Middle frontal gyrus (tissue), 1 donor: ENCODE results near the gene DLG4.
A peak's percentile ranks its signal among the peaks of the same experiment; 100 is the strongest.

Source experiments
- DNase-seq: peaks from one replicate; pipeline ENCODE4 v3.0.0-alpha.2; 2015; ENCODE audit warnings: low spot score; ENCODE audit errors: extremely low spot score

The DLG4 gene

GRCh38 chr17:7215652-7216180 is 3.9 kb downstream of the DLG4 start:
- no peak for DNase-seq

DNA sequence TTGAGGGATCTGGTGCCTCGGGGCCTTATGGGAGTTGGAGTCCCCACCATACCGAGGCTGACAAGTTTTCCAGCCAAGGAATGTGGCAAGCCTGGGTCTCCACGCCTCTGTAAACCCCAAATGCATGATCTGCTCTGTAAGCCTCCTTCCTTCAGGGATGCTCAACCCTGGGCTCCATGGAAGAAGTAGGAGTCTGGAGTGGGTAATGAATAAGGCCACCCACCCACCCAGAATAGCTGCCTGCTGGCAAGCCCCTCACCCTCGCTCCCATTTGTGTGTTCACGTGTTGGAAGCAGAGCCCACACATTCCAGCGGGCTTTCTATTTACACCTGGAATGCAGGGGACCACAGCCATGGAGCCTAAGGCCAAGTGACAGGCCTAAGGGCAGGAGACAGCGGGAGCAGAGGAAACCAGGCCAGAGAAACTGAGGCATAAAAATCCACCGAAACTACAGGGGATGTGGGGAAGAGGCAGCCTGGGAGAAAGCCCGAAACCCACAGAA is 4.4 kb downstream of the DLG4 start:
- no peak for DNase-seq

DNA sequence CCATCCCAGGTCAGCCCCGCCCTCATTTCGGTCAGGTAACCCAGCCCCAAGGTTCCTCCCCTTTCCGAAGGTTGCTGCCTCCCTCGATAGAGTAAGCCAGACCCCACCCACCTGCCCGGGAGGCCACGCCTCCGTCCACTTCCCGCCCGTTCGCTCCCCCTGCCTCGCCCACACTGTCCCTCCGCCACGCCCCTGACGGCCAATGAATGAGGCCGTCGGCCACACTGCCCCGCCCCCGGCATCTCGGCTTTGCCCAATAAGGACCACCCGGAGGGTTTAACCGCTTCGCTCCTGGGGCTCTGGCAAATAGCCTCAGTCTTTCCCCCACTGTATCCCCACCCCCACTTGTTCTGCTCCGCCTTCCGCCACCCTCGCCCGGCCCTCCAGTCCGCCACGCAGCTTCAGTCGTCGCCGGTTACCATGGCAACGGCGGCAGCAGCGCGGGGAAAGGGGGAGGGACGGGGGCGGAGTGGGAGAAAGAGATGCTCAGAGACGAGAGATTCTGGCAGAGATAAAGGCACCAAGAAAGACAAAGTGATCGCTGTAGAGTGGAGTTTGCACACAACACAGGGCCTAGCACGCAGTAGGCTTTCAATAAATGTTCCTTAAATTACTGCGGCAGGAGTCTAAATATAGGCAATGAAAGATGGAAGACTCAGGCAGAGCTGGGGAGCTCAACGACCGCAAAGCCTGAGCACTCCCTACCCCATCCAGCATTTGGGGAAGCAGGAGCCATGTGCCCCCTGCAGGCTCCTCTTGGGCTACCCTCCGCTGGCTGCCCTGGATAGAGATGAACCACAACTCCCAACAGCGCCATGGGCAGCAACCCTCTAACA is 5.1 kb downstream of the DLG4 start:
- peak; percentile 95 for DNase-seq

- DNase-seq: peak; percentile 65
Observed at GRCh38 chr17:7213895-7214299, 5.7 kb downstream of the DLG4 start.

- DNase-seq: no peak
Observed at GRCh38 chr17:7211491-7212273, 8.0 kb downstream of the DLG4 start.

DNA sequence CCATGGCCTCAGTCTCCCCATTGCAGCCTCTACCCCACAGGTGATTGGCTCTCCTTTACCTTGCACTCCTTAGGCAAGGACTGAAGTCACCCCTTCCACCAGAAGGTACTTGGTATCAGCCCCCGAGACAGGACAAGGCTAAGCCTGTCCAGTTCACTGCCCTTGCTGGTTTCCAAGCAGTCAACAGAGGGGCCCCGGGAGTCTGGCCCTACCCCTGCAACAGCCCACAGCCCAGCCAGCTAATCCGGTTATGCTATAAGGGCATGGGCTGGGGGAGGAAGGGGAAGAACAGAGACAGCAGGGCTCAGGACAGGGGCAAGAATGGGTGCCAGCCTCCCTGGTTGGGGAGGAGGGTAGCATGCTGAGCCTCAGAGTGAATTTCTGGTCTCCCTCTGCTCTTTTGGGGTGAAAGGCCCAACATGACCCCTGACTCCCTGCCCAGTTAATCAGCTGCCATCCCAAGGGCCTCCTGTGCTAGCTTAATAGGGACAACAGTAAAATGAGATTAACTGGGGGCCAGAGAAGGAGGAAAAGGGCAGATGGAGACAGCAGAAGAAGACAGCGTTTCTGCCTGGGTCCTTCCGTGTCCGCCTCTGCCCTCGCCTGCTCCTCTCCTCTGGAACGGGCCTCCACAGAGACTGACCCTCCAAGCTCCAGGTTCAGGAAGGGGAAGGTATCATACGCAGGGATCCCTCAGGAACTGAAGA is 10.7 kb downstream of the DLG4 start:
- no peak for DNase-seq

- DNase-seq: no peak
Observed at GRCh38 chr17:7208027-7208571, 11.5 kb downstream of the DLG4 start.

DNA sequence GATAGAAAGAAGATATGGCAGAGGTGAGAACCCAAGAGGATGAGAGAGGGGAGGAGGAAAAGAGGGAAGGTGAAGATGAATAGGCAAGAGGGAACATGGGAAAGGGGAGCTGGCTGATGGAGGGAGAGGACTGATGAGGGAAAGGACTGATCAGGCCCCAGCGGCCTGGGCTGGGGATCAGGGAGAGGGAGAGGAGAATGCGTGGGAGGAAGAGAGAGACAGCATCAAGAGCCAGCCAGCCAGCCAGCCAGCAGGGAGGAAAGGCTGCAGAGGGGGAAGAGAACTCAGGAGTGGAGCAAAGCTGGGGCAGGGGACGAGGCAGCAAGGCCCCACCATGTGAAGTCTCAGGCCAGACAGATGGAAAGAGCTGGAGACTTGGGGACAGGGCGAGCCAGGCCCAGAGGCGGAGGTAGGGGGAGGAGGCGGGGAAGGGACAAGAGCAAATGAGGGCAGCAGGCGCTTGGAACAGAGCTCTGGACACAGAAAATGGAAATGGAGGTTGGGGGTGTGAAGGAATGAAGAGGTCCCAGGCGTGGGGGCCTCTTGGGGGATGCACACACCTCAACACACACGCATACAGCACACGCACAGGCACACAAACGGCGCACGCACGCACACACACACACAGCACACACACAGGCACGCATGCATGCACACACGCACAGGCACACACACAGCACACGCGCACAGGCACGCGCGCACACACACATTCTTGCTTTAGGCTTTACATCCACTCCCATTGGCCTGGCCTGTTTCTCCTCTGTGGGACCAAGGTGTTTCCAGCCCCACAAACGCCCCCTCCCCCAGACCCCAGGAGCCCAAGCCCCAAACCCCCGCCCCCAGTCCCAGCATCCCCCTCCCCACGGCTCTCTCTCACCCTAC is 12.3 kb downstream of the DLG4 start:
- DNase-seq: no peak

- no peak for DNase-seq
Observed at GRCh38 chr17:7205561-7205960, 14.1 kb downstream of the DLG4 start.

GRCh38 chr17:7204828-7205461 is 14.7 kb downstream of the DLG4 start:
- DNase-seq: peak; percentile 75

- no peak for DNase-seq
Observed at GRCh38 chr17:7204336-7204735, 15.3 kb downstream of the DLG4 start.

GRCh38 chr17:7203391-7203790 is 16.2 kb downstream of the DLG4 start:
- no peak for DNase-seq

- no peak for DNase-seq
Observed at GRCh38 chr17:7196651-7197401, 22.8 kb downstream of the DLG4 start.

DNA sequence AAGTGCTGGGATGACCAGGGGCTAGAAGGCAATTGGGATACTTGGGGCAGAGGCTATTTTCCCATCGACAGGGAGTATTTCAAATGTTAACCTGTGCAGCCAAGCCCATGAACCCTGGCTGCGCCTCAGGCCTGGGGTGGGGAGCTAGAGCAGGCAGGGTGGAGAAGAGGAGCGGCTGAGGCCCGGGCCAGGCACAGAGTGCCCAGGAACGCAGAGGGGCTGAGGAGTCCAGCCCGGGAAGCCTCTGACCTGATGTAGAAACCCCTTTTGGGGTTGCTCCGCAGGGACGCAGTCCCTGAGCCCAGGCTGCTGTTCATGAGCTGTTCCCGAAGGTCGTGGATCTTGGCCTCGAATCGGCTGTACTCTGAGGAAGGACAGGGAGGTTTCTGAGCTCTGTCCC is 23.7 kb downstream of the DLG4 start:
- DNase-seq: no peak

DNA sequence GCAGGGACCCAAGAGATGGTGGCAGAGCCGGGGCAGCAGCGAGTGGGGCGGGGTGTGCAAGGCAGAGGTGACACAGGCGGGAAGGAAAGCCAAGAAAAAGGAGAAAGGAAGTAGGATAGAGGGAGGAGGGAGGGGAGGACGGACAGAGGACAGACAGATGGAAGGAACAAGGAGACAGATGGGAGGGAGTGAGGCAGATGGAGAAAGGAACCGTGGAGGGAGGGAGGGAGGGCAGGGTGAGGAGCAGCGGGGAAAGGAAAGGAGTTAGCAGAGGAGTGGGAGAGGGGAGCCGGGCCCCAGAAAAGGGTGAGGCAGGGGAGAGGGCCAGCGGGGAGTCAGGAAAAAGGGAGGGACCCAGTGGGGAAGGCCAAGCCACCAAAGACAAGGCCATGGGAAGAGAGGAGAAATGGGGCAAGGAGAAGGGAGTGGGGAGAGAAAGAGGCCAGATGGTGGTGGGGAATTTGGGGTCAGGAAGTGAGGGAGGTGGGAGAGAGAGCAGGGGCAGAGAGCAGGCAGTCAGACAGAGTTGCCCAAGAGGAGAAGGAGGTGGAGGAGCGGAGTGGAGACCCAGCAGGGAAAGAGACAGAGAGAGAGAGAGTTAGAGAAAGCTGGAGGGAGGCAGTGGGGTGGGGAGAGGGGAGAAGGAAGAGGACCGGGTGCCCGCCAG is 27.2 kb downstream of the DLG4 start:
- DNase-seq: no peak

- DNase-seq: no peak
Observed at GRCh38 chr17:7191571-7192270, 27.9 kb downstream of the DLG4 start.

DNA sequence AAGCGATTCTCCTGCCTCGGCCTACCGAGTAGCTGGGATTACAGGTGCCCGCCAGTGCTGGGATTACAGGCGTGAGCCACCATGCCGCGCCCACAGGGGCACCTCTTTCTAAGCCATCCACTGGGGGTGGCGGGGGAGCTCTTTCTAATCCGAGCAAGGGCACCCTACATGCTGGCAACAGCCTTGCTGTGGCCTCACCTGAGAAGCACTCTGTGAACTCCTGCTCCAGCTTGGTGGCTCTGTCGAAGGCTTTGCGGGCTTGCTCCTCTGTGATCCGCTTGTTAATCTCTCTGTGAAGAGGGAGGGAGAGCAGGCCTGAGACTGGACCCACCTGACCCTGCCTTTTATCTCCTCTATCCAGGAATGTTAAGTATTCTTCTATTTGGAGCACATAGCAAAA is 28.6 kb downstream of the DLG4 start:
- DNase-seq: no peak
